Esophagus (tissue), 2 donors: ENCODE results near the gene CPA1. TPM values are rescaled to one million over a fixed set of nuclear protein-coding genes. Genes with fewer than 3 reads are reported as not detected.

ENCODE experiments used
- H3K27ac ChIP-seq, 2 donors: one replicate each; pipeline ENCODE4 v1.5.1; 2013; ENCODE audit warnings: low read depth in 2 of 2, mild to moderate bottlenecking in 2 of 2, inconsistent platforms in 1 of 2, low read length in 1 of 2, moderate library complexity in 1 of 2
- H3K27me3 ChIP-seq, 2 donors: one replicate each; pipeline ENCODE4 v1.6.1; 2013; ENCODE audit warnings: low read length in 2 of 2, control low read depth in 1 of 2, mild to moderate bottlenecking in 1 of 2; ENCODE audit not compliant: insufficient read depth in 2 of 2, control insufficient read depth in 1 of 2
- H3K36me3 ChIP-seq, 2 donors: one replicate each; pipeline ENCODE4 v1.6.1; 2013; ENCODE audit warnings: low read length in 1 of 2; ENCODE audit not compliant: control insufficient read depth in 2 of 2, insufficient read depth in 2 of 2
- H3K4me1 ChIP-seq, 2 donors: one replicate each; pipeline ENCODE4 v1.6.1; 2013; ENCODE audit warnings: low read length in 1 of 2; ENCODE audit not compliant: control insufficient read depth in 2 of 2, insufficient read depth in 2 of 2
- H3K4me3 ChIP-seq, 2 donors: one replicate each; pipeline ENCODE4 v1.5.1; 2013; ENCODE audit warnings: low read length in 2 of 2, mild to moderate bottlenecking in 2 of 2, low read depth in 1 of 2, moderate library complexity in 1 of 2
- H3K9me3 ChIP-seq, 2 donors: one replicate each; pipeline ENCODE4 v1.6.1; 2013; ENCODE audit warnings: mild to moderate bottlenecking in 2 of 2, low read depth in 1 of 2, low read length in 1 of 2, moderate library complexity in 1 of 2; ENCODE audit not compliant: control insufficient read depth in 2 of 2, insufficient read depth in 1 of 2
- WGBS, 2 donors: extraction: QIAGEN DNeasy Blood & Tissue Kit; methylation state at CpG; one replicate each; pipeline ENCODE4 v1.1.7; 2013; 5-methylcytosine and 5-hydroxymethylcytosine counted together
- polyA plus RNA-seq, 2 donors: library from polyadenylated mRNA; stranded (reverse); fragments of 200-250 nt; gene quantifications; one replicate each; pipeline ENCODE4 v1.2.3, GENCODE V29; 2013
- donor health status: healthy with polysubstance abuse.
- donor health status: Bipolar disorder and iron deficiency.

CPA1 gene
- polyA plus RNA-seq, 2 donors: 0.20 to 1.1 TPM

DNA sequence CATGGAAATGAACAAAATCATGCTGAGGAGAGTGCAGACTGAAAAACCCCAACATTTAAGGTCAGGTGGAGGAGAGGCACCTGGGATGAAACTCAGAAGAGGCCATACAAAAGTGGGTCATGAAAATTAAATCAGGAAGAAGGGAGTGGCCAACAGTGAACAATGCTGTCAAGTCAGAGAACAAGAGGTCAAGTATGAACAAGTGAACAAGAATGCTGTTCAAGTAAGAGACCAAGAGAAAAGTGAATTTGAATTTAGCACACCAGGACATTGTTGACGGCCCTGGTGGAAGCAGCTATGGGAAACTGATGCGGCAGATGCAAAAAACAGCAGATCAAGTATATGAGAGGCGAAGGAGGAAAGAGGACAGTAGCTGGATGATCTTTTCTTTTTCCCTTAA lies 52.6 kb downstream of the CPA1 start:
- Histone ChIP-seq H3K27me3 (no peaks in the 10 kb centered on the region), H3K4me3 (no peak overlapping the region), H3K36me3 (no peaks in the 10 kb centered on the region), H3K4me1 (peaks cover 0 to 7% of the 10 kb centered on the region in 2 donors), H3K27ac (peak overlapping the region in 1 of 2 donors; percentile 55), H3K9me3 (no peaks in the 10 kb centered on the region)
- 77 to 89% methylated on average over 3 of the region's 3 CpGs for WGBS, 2 donors

DNA sequence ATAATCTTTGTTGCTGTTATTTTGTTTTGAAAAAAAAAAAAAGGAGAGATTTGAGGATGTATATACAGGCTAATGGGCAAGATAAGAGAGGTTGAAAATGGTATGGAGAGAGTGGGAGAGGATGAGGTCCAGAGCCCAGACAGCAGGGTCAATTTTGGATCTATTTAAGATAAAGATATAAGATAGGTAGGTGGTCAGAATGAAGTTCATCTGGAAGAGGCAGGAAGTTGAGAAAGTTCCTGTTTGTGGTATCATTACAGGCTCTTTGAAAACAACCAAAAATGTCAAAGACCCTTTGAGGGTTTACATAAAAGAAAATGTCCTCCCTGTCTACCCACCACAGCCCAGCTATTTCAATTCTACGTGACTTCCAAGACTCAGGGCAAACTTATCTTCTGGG lies 53.0 kb downstream of the CPA1 start:
- Histone ChIP-seq H3K36me3 (no peaks in the 10 kb centered on the region), H3K4me3 (no peak overlapping the region), H3K4me1 (peaks cover 0 to 7% of the 10 kb centered on the region in 2 donors), H3K27ac (no peak overlapping the region), H3K9me3 (no peaks in the 10 kb centered on the region), H3K27me3 (no peaks in the 10 kb centered on the region)
- WGBS, 2 donors: 80 to 89% methylated on average over 1 of the region's 1 CpG

DNA sequence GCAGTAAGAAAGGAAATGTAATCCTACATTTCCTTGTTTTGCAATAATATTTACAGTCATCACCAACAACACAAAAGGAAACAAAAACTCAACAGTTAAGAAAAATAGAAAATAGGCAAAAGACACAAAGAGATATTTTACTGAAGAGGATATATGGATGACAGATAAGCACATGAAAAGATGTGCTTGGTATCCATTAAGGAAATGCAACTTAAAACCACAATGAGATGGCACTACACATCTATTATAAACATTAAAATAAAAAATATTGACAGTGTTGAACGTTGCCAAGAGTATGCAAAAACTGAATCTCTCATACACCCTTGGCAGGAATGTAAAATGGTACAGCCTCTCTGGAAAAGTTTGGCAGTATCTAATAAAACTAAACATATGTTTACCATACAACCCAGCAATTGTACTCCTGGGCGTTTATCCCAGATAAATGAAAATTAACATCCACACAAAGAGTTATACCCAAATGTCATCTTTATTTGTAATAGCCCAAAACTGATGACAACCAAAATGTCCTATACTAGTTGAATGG lies 55.1 kb downstream of the CPA1 start:
- Histone ChIP-seq H3K4me1 (peaks cover 0 to 10% of the 10 kb centered on the region in 2 donors), H3K36me3 (no peaks in the 10 kb centered on the region), H3K4me3 (no peak overlapping the region), H3K9me3 (no peaks in the 10 kb centered on the region), H3K27me3 (no peaks in the 10 kb centered on the region), H3K27ac (no peak overlapping the region)
- 45 to 55% methylated on average over 2 of the region's 2 CpGs for WGBS, 2 donors

DNA sequence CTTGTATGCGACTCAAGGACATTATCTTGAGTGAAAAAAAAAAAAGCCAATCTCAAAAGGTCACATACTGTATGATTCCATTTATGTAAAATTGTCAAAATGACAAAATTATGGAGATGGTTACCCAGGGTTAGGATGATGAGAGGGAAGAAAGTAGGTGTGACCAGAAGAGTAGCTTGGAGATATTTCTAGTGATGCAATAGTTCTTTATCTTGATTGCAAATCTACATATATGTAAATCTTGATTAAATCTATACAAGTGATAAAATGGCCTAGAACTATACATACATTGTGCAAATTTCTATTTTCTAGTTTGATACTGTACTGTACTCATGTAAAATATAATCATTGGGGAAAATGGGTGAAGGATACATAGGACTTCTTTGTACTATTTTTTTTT lies 56.0 kb downstream of the CPA1 start:
- Histone ChIP-seq H3K4me3 (no peak overlapping the region), H3K27ac (no peak overlapping the region), H3K36me3 (no peaks in the 10 kb centered on the region), H3K9me3 (no peaks in the 10 kb centered on the region), H3K27me3 (no peaks in the 10 kb centered on the region), H3K4me1 (peaks cover 0 to 11% of the 10 kb centered on the region in 2 donors)
- 83 to 90% methylated on average over 1 of the region's 1 CpG for WGBS, 2 donors

Other genes with a start within 250 kb of the CPA1 start
- gene TMEM209, start 175.1 kb upstream of the CPA1 start, polyA plus RNA-seq: 1 to 10 TPM; 4.0 to 4.2 TPM
- gene SSMEM1, start 172.6 kb upstream of the CPA1 start, polyA plus RNA-seq: not detected
- gene CPA2, start 113.6 kb upstream of the CPA1 start, polyA plus RNA-seq: under 1 TPM; 0.14 to 0.37 TPM
- gene CPA4, start 87.3 kb upstream of the CPA1 start, polyA plus RNA-seq: 10 to 100 TPM in 1 of 2 donors, 1 to 10 TPM in 1; 8.4 to 41.2 TPM
- gene CPA5, start 35.7 kb upstream of the CPA1 start, polyA plus RNA-seq: under 1 TPM; 0.01 to 0.04 TPM
- gene CEP41, start 60.5 kb downstream of the CPA1 start, polyA plus RNA-seq: 1 to 10 TPM; 2.3 to 2.5 TPM
- gene MEST, start 111.6 kb downstream of the CPA1 start, polyA plus RNA-seq: 1 to 10 TPM; 4.8 to 8.6 TPM